ENCODE measurements around the gene FAM72D.
A peak's percentile ranks its signal among the peaks of the same experiment; 100 is the strongest.
"Not testable (repeated sequence)": the region's sequence is repeated elsewhere in the genome, so short reads cannot be mapped to it uniquely, and the experiment has no call there.

FAM72D gene

GRCh38 chr1:145077872-145078786 is 17.6 kb upstream of the FAM72D start:
- H3K4me1 Mint-ChIP-seq, H3K36me3 Mint-ChIP-seq, H3K27ac Mint-ChIP-seq, H3K9me3 Mint-ChIP-seq, H3K4me3 Mint-ChIP-seq, H3K27me3 Mint-ChIP-seq, ATAC-seq: not testable (repeated sequence)

DNA sequence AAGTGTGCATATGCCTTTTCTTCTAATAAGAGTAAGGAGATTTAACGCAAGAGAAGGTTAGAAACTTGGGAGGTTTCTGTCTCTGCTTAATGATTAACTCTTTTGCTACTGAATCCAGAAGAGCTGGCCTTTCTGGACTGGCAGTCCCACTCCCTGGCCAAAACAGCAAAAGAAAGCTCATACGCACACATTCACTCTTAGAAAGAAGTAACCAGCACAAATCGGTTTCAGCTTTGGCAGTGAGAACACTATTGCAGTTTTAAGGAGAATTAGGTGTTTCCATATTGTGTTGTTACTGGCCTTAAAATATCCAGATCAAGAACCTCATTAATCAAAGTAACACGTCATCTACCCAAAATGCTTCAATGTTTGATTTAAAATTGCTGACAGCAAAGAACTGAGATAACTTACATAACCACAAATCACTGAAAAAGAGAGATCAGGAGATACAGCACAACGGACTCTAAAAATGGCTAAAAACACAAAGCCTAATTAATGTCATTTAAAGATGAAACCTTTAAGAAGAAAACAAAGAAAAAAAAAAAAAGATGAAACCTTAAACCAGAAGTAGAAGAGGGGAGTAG is 16.9 kb upstream of the FAM72D start:
- H3K4me3 Mint-ChIP-seq, H3K4me1 Mint-ChIP-seq, H3K9me3 Mint-ChIP-seq, H3K27ac Mint-ChIP-seq, H3K27me3 Mint-ChIP-seq, ATAC-seq, H3K36me3 Mint-ChIP-seq: not testable (repeated sequence)

DNA sequence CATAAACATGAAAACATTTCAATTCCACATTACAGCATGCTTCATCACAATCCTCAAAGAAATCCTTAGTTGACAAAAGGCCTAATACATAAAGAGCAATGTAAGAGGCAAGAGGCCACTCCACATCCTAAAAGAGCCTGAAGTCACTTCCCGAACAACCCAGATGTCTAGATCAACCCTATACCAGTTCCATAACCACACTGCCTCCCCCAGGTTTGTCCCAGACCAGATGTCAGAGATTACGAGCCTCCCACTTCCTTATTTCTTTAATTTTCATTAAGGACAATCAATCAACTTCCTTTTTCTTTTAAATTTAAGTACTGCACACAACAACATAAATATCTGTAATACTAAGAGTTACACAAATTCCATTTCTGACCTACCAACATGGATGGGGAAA is 16.0 kb upstream of the FAM72D start:
- not testable (repeated sequence) for ATAC-seq, H3K27ac Mint-ChIP-seq, H3K4me1 Mint-ChIP-seq, H3K36me3 Mint-ChIP-seq, H3K9me3 Mint-ChIP-seq, H3K27me3 Mint-ChIP-seq, H3K4me3 Mint-ChIP-seq

- not testable (repeated sequence) for H3K36me3 Mint-ChIP-seq, H3K9me3 Mint-ChIP-seq, ATAC-seq, H3K27me3 Mint-ChIP-seq, H3K4me1 Mint-ChIP-seq, H3K27ac Mint-ChIP-seq, H3K4me3 Mint-ChIP-seq
These were observed 15.6 kb upstream of the FAM72D start for GRCh38 chr1:145080193-145080592.

DNA sequence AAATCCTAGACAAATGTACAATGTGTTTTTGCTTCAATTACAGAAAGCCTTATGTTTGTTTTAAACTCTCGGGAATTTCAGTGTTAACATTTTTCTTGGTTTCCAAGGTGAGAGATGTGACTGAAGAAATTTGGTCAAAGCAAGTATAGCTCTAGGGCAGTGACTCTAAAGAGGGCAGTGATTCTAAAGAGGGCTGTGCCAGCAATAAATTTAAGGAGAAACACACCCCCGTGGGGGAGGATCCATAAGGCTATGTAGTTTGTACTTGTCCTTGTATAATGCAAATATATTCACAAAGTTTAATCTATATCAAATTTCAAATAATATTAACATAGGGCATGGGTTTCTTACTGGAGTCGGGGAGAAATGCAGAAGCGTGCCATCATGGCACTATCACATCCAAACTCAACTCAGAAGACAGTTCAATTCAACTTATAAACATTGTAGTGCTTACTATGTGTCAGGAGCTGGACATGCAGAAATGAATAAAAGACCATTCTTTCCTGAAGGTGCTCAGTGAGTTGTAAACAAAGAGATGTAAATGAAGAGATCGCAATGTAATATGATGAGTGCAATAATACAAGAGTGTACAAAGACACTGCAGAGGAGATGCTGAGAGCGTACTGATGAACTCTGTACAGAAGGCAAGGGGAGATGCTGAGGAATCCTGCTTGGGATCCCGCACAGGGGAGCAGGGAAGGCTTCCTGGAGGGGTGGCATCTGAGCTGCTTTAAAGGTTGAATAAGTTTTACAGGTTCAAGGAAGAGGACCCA is 13.1 kb upstream of the FAM72D start:
- not testable (repeated sequence) for H3K27me3 Mint-ChIP-seq, H3K4me1 Mint-ChIP-seq, H3K9me3 Mint-ChIP-seq, H3K27ac Mint-ChIP-seq, H3K36me3 Mint-ChIP-seq, H3K4me3 Mint-ChIP-seq, ATAC-seq

DNA sequence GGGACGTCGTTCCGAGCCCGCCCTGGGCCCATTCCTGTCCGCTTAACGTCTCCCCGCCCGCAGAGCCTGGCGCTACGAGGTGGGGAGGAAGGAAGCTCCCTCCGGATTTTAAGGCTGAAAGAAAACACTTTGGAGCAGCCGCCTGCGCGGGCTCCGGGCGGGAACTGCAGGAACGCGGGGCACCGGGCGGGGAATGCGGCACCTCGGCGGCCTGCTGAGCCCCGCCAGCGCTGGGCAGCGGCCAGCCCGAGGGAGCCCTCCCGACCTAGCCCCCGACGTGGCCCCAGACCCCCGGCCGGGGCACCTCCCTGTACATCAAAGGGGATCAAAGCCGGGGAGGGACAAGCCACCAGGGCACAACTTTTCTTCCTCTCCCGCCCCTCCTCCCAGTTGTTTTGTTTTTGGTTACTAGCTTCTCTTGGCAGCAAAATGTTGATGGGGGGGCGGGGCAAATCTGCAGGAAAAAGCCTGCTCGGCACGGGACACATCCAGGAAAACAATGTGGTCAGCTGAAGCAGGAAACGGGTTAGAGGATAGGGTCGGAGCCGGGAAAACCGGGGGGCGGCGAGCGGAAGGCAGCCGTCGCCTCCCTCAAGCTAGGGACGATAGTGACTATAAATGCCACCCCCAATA is 2.1 kb upstream of the FAM72D start:
- Mint-ChIP-seq H3K27ac (peak overlapping the region; percentile 61), H3K4me3 (peak overlapping the region; percentile 95)
- not testable (repeated sequence) for H3K36me3 Mint-ChIP-seq, ATAC-seq, H3K9me3 Mint-ChIP-seq, H3K4me1 Mint-ChIP-seq, H3K27me3 Mint-ChIP-seq

- not testable (repeated sequence) for H3K27me3 Mint-ChIP-seq, H3K36me3 Mint-ChIP-seq, H3K9me3 Mint-ChIP-seq, H3K4me1 Mint-ChIP-seq, H3K27ac Mint-ChIP-seq
- ATAC-seq: peak; percentile 5
- peak overlapping the region; percentile 68 for H3K4me3 Mint-ChIP-seq
These were observed 1.0 kb upstream of the FAM72D start for GRCh38 chr1:145094655-145095211.

DNA sequence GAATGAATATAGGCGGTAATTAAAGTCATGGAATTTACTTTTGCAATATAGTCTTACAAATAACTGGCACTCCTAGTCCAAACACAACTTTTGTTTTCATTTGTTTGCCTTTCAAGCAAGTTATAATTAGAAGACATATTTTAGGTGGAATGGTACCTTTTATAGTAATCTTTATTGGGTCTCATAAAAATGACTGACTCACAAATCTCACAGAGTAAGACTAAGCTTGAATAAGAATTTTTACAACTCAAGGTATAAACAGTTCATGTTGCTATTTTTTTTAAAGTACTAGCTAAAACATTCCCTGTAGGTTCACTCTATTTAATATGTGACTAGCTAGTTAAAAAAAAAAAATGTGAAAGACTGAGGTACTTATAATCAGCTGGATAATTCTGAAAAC is 6.0 kb downstream of the FAM72D start:
- not testable (repeated sequence) for H3K4me1 Mint-ChIP-seq, H3K4me3 Mint-ChIP-seq, H3K36me3 Mint-ChIP-seq, H3K27me3 Mint-ChIP-seq, H3K9me3 Mint-ChIP-seq, H3K27ac Mint-ChIP-seq, ATAC-seq

DNA sequence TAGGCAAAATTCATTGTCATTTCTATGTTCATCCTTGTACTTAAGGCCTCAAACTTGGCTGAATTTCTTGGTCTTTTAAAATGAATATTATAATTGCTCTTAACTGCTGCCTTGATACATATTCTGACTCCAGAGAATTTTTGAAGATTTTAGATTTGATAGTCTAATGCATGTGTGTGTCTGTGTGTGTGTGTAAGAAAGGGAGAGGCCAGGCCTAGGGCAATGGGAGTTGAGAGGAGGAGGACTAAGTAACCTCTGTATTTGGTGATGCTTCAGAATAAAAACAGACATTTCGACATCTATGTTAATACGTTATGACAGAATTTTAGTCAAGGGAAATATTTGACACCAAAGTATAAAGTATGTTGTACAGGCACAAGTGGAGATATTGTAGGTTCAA is 7.5 kb downstream of the FAM72D start:
- not testable (repeated sequence) for ATAC-seq, H3K4me3 Mint-ChIP-seq, H3K9me3 Mint-ChIP-seq, H3K27ac Mint-ChIP-seq, H3K4me1 Mint-ChIP-seq, H3K36me3 Mint-ChIP-seq, H3K27me3 Mint-ChIP-seq

GRCh38 chr1:145111674-145112073 is 15.9 kb downstream of the FAM72D start:
- H3K36me3 Mint-ChIP-seq, H3K27ac Mint-ChIP-seq, H3K27me3 Mint-ChIP-seq, ATAC-seq, H3K4me1 Mint-ChIP-seq, H3K4me3 Mint-ChIP-seq, H3K9me3 Mint-ChIP-seq: not testable (repeated sequence)

GRCh38 chr1:145112703-145113102 is 16.9 kb downstream of the FAM72D start:
- not testable (repeated sequence) for ATAC-seq, H3K4me1 Mint-ChIP-seq, H3K27me3 Mint-ChIP-seq, H3K9me3 Mint-ChIP-seq, H3K36me3 Mint-ChIP-seq, H3K4me3 Mint-ChIP-seq, H3K27ac Mint-ChIP-seq

DNA sequence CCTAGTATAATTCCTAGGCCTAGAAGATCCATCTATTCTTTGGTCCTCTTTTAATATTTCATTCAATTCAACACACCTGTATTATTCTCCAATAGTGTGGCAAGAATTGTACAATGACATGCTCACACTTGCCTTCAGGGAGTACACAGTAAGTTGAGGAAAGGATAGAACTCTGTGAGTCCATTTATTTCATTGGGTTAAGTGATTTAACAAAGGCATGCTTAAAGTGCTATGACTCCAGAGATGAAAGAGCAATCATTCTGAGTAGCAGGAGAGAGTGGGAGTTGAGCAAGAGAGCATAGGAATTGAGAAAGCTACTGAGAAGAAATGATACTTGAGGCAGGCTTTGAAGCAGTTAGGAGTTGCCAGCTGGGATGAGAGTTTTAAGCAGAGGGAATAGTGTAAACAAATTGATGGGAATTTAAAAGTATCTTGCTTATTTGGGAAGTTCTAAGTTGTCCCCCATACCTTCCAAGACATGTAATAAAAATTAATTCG is 18.8 kb downstream of the FAM72D start:
- H3K9me3 Mint-ChIP-seq, H3K36me3 Mint-ChIP-seq, ATAC-seq: not testable (repeated sequence)

DNA sequence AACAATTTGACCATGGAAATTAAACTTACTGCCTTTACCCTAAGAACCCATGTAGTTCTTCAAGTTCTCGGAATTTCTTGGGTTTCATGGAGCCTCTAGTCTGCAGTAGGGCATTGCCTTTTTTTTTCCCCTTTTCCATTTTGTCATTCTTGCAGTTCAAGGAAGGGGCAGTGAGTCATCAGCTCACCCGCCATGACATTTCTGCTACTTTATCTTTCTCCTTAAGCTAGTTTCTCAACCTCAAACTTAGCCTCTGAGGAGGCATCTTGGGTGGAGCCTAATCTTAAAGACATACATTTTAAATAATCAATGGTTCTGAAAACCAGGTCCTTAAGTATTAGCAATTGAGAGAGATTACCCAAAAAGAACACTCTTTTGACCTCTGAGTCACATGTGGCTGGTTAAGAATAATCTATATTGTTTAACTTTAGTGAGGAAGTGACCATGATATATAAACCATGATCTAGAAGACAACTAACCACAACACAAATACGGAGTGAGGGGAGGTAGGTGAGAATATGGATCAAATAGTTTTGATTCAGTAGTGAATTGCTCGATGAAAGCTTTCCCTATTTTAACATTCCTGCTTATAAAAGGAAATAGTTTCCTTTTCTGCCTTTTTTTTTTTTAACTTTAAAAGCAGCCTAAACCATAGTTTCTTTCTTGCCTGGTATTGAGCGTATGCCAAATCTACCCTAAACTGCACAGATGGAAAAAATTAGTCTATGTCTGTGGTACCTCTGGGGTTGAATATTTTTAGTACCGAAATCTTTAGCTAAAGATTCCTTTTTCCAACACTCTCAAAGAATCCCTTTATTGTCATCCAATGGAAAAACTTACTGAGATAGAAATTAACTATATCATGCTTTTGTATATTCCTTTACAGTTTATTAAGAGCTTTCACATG is 20.1 kb downstream of the FAM72D start:
- not testable (repeated sequence) for H3K9me3 Mint-ChIP-seq, H3K4me3 Mint-ChIP-seq, H3K27me3 Mint-ChIP-seq, H3K36me3 Mint-ChIP-seq, H3K27ac Mint-ChIP-seq, ATAC-seq, H3K4me1 Mint-ChIP-seq

More for the DNA sequence above, 18.8 kb downstream of the FAM72D start:
- H3K27me3 Mint-ChIP-seq, H3K4me3 Mint-ChIP-seq, H3K4me1 Mint-ChIP-seq, H3K27ac Mint-ChIP-seq: not testable (repeated sequence)

DNA sequence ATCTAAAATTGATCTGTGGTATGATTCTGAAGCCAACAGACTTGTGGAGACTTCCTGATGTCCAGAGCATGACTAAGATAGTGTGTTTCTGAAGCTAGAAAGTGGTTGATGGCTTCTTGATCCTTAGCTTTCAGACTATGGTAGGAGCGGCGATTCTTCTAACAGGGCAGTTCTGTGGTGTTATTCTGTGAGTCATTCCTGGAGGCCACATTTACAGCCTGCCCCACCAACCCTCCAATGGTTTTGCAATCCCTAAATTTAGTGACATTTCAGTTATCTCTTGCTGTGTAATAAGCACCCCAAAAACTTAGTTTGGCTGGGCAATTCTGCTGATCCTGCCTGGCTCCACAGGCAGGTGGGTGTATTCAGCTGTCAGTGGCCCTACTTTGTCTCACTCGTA is 24.1 kb downstream of the FAM72D start:
- not testable (repeated sequence) for H3K4me3 Mint-ChIP-seq, H3K4me1 Mint-ChIP-seq, H3K36me3 Mint-ChIP-seq, H3K27me3 Mint-ChIP-seq, ATAC-seq, H3K27ac Mint-ChIP-seq, H3K9me3 Mint-ChIP-seq

Measured in stimulated activated memory B cell treated with anti-CD40 and anti-IgM and Interleukin-4, amounts not matched to agents 10 μg/mL and 1 μg/mL and 100 μg/mL, for 72 hours (primary cell).